DOHH2 (cell line): ENCODE measurements around the gene ADPRS.

Experiments
- CTCF ChIP-seq: fragments of 200-600 bp; sonication (generic); IDR thresholded peaks from one replicate; pipeline ENCODE4 v1.5.1; 2014; ENCODE audit warnings: antibody characterized with exemption, mild to moderate bottlenecking, low read depth, low read length; ENCODE audit not compliant: poor library complexity, severe bottlenecking
- EZH2phosphoT487 ChIP-seq: fragments of 200-600 bp; sonication (generic); IDR thresholded peaks from 2 replicates; pipeline ENCODE4 v1.6.1; 2017; ENCODE audit warnings: borderline replicate concordance, mild to moderate bottlenecking, antibody characterized with exemption, low read length, moderate library complexity, mixed read lengths

- TF ChIP-seq CTCF (no peak), EZH2phosphoT487 (no peak)
These were observed 35.9 kb downstream of the ADPRS start for GRCh38 chr1:36124404-36125128.
